Measurements from ENCODE around the gene LSM14A. TPM values are rescaled to one million over a fixed set of nuclear protein-coding genes. Genes with fewer than 3 reads are reported as not detected.

LSM14A gene
- total and polyA plus RNA-seq, 4 donors, result 12.6 to 133 (median 48.0) TPM

DNA sequence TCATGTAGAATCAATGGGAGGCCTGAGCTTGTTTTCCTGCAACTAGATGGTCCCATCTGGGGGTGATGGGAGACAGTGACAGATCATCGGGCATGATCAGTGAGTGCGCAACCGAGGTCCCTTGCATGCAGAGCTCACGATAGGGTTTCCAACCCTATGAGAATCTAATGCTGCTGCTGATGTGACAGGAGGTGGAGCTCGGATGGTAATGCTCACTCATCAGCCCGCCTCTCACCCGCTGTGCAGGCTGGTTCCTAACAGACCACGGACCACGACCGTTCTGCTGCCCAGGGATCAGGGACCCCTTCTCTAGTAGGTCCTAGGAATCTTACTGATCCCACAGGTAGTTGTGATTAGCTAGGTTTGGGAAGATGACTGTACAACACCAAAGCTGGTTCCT, 58.5 kb downstream of the LSM14A start:
- DNase-seq (ENCODE audit: low spot score), result no peak
- 95% methylated on average over 10 of the region's 10 CpGs for WGBS
- Histone ChIP-seq H3K9me3 (ENCODE audit: control insufficient read depth in 4 of 4, low read length in 3 of 4) (no peaks in the 10 kb centered on the region), H3K9ac (ENCODE audit: low read depth in 1 of 2, low read length in 2 of 2) (no peak overlapping the region), H3K4me1 (ENCODE audit: control insufficient read depth in 4 of 4, insufficient read depth in 4 of 4, low read length in 3 of 4) (peaks cover 0 to 4% (median 1%) of the 10 kb centered on the region in 4 donors), H3K27me3 (ENCODE audit: control insufficient read depth in 4 of 4, insufficient read depth in 4 of 4, low read length in 3 of 4) (no peaks in the 10 kb centered on the region), H3K27ac (ENCODE audit: low read depth in 1 of 2, low read length in 2 of 2) (no peak overlapping the region), H3K36me3 (ENCODE audit: control insufficient read depth in 4 of 4, insufficient read depth in 3 of 4, low read depth in 1 of 4, low read length in 3 of 4) (peaks cover 3 to 36% (median 27%) of the 10 kb centered on the region in 4 donors), H3K4me3 (ENCODE audit: low read depth in 1 of 3, low read length in 3 of 3) (no peak overlapping the region)
- TF ChIP-seq, protein P1, sequence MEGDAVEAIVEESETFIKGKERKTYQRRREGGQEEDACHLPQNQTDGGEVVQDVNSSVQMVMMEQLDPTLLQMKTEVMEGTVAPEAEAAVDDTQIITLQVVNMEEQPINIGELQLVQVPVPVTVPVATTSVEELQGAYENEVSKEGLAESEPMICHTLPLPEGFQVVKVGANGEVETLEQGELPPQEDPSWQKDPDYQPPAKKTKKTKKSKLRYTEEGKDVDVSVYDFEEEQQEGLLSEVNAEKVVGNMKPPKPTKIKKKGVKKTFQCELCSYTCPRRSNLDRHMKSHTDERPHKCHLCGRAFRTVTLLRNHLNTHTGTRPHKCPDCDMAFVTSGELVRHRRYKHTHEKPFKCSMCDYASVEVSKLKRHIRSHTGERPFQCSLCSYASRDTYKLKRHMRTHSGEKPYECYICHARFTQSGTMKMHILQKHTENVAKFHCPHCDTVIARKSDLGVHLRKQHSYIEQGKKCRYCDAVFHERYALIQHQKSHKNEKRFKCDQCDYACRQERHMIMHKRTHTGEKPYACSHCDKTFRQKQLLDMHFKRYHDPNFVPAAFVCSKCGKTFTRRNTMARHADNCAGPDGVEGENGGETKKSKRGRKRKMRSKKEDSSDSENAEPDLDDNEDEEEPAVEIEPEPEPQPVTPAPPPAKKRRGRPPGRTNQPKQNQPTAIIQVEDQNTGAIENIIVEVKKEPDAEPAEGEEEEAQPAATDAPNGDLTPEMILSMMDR (IDR thresholded peaks at IDR 0.05; ENCODE audit: low read depth, low read length, missing input control), result no peak
- TF ChIP-seq, protein P2, sequence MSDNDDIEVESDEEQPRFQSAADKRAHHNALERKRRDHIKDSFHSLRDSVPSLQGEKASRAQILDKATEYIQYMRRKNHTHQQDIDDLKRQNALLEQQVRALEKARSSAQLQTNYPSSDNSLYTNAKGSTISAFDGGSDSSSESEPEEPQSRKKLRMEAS (IDR thresholded peaks at IDR 0.05), result no peak
- no peak for TF ChIP-seq YY1 (IDR thresholded peaks at IDR 0.05)
- no peak for TF ChIP-seq HNF4G (IDR thresholded peaks at IDR 0.05)
- TF ChIP-seq JUND (IDR thresholded peaks at IDR 0.05), result no peak
- no peak for TF ChIP-seq SP1 (IDR thresholded peaks at IDR 0.05)
- no peak for TF ChIP-seq HNF4A (conservative IDR thresholded peaks at IDR 0.05)
- TF ChIP-seq RXRA (IDR thresholded peaks at IDR 0.05), result no peak
- TF ChIP-seq RAD21 (IDR thresholded peaks at IDR 0.05), result no peak
- TF ChIP-seq FOXA1 (IDR thresholded peaks at IDR 0.05), result no peak

DNA sequence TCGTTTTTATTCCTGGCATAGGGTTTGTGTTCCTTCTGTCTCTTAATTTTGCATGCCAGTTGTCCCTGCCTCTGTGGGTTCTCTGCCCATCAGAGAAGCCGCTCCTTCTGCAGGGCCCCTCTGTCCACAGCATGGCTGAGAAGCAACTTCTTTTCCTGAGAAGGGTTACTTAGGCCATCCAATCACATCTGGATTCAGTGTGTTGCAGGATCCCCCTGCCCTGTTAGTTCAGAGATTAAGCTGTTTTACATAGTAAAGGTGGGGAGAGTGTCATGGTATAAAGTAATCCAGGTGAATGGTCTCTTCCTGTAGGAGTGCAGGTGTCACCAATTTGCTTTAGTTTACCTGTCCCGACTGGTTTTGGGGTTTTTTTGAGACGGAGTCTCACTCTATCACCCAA, 59.1 kb downstream of the LSM14A start:
- 92% methylated on average over 4 of the region's 4 CpGs for WGBS
- TF ChIP-seq, protein P2 (IDR thresholded peaks at IDR 0.05), result no peak
- TF ChIP-seq FOXA1 (IDR thresholded peaks at IDR 0.05), result no peak
- no peak for TF ChIP-seq JUND (IDR thresholded peaks at IDR 0.05)
- no peak for TF ChIP-seq GABPA (IDR thresholded peaks at IDR 0.05 in 1 of 2, conservative IDR thresholded peaks at IDR 0.05 in 1 of 2)
- no peak for TF ChIP-seq FOXA2 (IDR thresholded peaks at IDR 0.05)
- TF ChIP-seq, protein P3, sequence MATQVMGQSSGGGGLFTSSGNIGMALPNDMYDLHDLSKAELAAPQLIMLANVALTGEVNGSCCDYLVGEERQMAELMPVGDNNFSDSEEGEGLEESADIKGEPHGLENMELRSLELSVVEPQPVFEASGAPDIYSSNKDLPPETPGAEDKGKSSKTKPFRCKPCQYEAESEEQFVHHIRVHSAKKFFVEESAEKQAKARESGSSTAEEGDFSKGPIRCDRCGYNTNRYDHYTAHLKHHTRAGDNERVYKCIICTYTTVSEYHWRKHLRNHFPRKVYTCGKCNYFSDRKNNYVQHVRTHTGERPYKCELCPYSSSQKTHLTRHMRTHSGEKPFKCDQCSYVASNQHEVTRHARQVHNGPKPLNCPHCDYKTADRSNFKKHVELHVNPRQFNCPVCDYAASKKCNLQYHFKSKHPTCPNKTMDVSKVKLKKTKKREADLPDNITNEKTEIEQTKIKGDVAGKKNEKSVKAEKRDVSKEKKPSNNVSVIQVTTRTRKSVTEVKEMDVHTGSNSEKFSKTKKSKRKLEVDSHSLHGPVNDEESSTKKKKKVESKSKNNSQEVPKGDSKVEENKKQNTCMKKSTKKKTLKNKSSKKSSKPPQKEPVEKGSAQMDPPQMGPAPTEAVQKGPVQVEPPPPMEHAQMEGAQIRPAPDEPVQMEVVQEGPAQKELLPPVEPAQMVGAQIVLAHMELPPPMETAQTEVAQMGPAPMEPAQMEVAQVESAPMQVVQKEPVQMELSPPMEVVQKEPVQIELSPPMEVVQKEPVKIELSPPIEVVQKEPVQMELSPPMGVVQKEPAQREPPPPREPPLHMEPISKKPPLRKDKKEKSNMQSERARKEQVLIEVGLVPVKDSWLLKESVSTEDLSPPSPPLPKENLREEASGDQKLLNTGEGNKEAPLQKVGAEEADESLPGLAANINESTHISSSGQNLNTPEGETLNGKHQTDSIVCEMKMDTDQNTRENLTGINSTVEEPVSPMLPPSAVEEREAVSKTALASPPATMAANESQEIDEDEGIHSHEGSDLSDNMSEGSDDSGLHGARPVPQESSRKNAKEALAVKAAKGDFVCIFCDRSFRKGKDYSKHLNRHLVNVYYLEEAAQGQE (IDR thresholded peaks at IDR 0.05), result no peak
- TF ChIP-seq RXRA (IDR thresholded peaks at IDR 0.05), result no peak
- TF ChIP-seq RAD21 (IDR thresholded peaks at IDR 0.05), result no peak
- TF ChIP-seq, protein P4, sequence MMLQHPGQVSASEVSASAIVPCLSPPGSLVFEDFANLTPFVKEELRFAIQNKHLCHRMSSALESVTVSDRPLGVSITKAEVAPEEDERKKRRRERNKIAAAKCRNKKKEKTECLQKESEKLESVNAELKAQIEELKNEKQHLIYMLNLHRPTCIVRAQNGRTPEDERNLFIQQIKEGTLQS (IDR thresholded peaks at IDR 0.05), result no peak
- no peak for TF ChIP-seq HNF4G (IDR thresholded peaks at IDR 0.05)
- no peak for TF ChIP-seq YY1 (IDR thresholded peaks at IDR 0.05)
- no peak for TF ChIP-seq TAF1 (conservative IDR thresholded peaks at IDR 0.05)
- no peak for TF ChIP-seq SP1 (IDR thresholded peaks at IDR 0.05)
- TF ChIP-seq, protein P5, sequence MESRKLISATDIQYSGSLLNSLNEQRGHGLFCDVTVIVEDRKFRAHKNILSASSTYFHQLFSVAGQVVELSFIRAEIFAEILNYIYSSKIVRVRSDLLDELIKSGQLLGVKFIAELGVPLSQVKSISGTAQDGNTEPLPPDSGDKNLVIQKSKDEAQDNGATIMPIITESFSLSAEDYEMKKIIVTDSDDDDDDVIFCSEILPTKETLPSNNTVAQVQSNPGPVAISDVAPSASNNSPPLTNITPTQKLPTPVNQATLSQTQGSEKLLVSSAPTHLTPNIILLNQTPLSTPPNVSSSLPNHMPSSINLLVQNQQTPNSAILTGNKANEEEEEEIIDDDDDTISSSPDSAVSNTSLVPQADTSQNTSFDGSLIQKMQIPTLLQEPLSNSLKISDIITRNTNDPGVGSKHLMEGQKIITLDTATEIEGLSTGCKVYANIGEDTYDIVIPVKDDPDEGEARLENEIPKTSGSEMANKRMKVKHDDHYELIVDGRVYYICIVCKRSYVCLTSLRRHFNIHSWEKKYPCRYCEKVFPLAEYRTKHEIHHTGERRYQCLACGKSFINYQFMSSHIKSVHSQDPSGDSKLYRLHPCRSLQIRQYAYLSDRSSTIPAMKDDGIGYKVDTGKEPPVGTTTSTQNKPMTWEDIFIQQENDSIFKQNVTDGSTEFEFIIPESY (IDR thresholded peaks at IDR 0.05), result no peak
- TF ChIP-seq HNF4A (conservative IDR thresholded peaks at IDR 0.05), result no peak

More for the DNA sequence above, 59.1 kb downstream of the LSM14A start:
- Histone ChIP-seq H3K9ac (ENCODE audit: low read depth in 1 of 2, low read length in 2 of 2) (no peak overlapping the region), H3K9me3 (ENCODE audit: control insufficient read depth in 4 of 4, low read length in 3 of 4) (no peaks in the 10 kb centered on the region), H3K4me1 (ENCODE audit: control insufficient read depth in 4 of 4, insufficient read depth in 4 of 4, low read length in 3 of 4) (peaks cover 0 to 4% (median 1%) of the 10 kb centered on the region in 4 donors), H3K27me3 (ENCODE audit: control insufficient read depth in 4 of 4, insufficient read depth in 4 of 4, low read length in 3 of 4) (no peaks in the 10 kb centered on the region), H3K27ac (ENCODE audit: low read depth in 1 of 2, low read length in 2 of 2) (no peak overlapping the region), H3K4me3 (ENCODE audit: low read depth in 1 of 3, low read length in 3 of 3) (no peak overlapping the region), H3K36me3 (ENCODE audit: control insufficient read depth in 4 of 4, insufficient read depth in 3 of 4, low read depth in 1 of 4, low read length in 3 of 4) (peaks cover 3 to 30% (median 26%) of the 10 kb centered on the region in 4 donors)
- no peak for DNase-seq (ENCODE audit: low spot score)
